HG02981 (cell line): ENCODE measurements around the gene TMPRSS2.
A peak's percentile ranks its signal among the peaks of the same experiment; 100 is the strongest.

Source experiments
- ATAC-seq: cut with Tn5 transposase; IDR thresholded peaks from one replicate; pipeline ENCODE4 v1.9.1; 2021; ENCODE audit warnings: mild to moderate bottlenecking, moderate library complexity; ENCODE audit not compliant: unreplicated experiment

Gene TMPRSS2

DNA sequence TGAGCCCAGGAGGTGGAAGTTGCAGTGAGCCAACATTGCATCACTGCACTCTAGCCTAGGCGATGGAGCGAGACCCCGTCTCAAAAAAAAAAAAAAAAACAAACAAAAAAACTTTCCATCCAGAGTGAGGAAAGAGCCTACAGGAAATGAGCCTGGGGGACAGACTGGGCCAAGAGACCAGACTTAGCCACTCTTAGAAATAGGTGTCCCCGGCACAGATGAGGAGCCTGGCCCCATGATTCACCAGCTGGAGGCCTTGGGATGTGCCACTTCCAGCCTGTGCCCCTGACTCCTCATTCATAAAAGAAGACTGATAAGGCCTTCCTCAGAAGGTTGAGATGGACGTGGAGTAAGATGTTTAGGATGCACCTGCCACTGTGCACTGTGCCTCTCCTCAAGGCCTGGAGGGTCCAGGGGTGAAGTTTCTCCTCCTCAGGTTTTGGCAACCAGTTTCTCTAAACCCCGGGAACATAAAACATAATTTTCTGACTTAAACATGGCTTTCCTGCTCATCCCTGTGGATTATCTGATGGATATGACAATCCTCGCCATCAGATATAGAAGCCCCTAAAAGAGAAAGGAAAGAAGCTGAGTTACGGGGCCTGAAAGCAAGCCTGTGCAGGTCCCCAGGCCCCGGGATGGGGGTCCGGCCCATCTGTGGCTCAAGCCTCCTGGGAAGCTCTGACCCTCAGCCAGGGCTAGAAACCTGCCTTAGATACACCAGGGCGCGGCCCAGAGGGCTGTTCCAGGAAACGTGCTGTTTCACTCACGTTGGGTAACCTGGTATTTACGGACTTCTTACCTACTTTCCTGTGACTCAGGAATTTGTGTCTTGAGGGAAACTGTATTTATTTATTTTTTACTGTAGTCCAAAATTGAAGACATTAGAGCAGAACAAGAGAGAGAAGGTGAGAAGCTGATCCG, 55.9 kb downstream of the TMPRSS2 start:
- no peak for ATAC-seq

- no peak for ATAC-seq
Observed at GRCh38 chr21:41449613-41450012, 58.3 kb downstream of the TMPRSS2 start.

DNA sequence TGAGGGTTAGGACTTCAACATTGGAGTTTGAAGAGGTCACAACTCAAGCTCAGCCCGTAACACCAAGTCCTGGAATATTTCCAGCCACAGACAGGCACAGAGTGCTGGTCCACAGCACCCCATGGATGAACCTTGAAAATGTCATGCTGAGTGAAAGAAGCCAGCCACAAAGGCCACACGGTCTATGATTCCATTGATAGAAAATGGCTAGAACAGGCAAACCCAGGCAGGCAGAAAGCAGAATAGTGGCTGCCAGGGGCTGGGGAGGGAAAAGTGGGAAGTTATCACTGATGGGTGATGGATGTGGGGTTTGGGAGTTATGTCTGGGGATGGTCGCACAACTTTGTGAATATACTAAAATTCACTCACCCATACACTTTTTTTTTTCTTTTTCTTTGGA, 60.6 kb downstream of the TMPRSS2 start:
- no peak for ATAC-seq

GRCh38 chr21:41446586-41446985, 61.4 kb downstream of the TMPRSS2 start:
- no peak for ATAC-seq

DNA sequence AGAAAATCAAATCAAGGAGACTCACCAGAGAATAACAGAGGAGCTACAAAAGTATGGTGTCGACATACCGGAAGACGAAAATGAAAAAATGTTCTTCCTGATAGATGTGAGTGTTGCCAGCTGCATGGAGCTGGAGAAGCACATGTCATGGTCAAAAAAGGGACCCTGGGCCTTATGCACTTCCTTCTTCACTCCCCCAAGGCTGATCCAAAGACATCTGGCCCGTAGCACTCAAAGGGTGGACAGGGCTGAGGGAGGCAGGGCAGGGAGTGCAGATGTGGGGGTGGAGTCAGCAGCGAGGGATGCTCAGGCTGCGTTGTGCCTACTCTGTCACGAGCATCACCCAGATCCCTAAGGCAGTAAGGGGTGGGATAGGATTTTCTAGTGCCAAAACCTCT, 62.5 kb downstream of the TMPRSS2 start:
- ATAC-seq, result no peak

- no peak for ATAC-seq
Observed at GRCh38 chr21:41444703-41445464, 63.1 kb downstream of the TMPRSS2 start.

- no peak for ATAC-seq
Observed at GRCh38 chr21:41443562-41443961, 64.4 kb downstream of the TMPRSS2 start.

- no peak for ATAC-seq
Observed at GRCh38 chr21:41442481-41443186, 65.3 kb downstream of the TMPRSS2 start.

- no peak for ATAC-seq
Observed at GRCh38 chr21:41441546-41441945, 66.4 kb downstream of the TMPRSS2 start.

- ATAC-seq, result no peak
Observed at GRCh38 chr21:41439248-41439647, 68.7 kb downstream of the TMPRSS2 start.

- ATAC-seq, result no peak
Observed at GRCh38 chr21:41438425-41439113, 69.4 kb downstream of the TMPRSS2 start.

DNA sequence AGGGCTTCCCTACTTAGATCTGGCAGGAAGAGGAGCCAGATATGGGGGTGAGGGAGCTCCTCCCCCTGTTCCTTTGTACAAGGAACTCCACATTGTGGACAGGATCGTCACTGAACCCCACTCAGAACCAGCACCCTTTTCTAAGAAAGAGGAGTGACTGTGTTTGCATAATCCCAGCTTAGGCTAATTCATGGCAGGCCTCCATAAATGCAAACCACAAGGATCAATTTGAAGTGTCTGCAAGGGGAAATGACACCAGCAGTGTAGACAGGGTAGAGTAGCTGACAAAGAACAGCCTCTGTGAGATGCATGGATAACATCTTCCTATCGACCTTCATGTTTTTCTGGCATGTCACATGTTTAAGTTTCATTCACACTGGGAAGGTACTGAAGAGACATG, 70.2 kb downstream of the TMPRSS2 start:
- no peak for ATAC-seq

DNA sequence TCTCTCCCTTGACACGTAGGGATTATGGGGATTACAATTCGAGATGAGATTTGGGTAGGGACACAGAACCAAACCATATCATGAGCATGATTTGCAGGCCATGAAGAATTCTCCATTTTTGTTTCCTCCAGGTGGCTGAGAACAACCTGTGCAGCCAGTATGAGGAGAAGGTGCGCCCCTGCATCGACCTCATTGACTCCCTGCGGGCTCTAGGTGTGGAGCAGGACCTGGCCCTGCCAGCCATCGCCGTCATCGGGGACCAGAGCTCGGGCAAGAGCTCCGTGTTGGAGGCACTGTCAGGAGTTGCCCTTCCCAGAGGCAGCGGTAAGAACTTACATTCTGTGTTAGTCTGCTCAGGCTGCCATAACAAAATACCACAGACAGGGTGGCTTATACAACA, 72.3 kb downstream of the TMPRSS2 start:
- no peak for ATAC-seq

DNA sequence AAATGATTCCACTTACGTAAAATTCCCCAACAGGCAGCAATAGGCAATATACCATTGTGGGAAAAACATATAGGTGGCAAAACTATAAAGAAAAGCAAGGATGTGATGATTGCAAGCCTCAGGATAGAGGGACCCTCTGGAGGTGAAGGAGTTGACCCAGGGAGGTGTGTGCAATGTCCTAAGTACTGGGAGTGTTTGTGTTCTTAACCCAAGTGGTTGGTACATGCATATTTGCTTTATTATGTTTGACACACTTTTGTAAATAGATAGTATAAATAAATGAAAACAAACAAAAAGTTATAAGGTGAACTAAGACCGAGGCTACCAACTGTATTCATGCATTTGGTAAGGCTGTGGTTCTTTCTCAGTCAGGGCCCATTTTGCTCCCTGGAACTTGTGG, 74.4 kb downstream of the TMPRSS2 start:
- ATAC-seq, result no peak

- ATAC-seq, result no peak
Observed at GRCh38 chr21:41432562-41433460, 75.1 kb downstream of the TMPRSS2 start.

DNA sequence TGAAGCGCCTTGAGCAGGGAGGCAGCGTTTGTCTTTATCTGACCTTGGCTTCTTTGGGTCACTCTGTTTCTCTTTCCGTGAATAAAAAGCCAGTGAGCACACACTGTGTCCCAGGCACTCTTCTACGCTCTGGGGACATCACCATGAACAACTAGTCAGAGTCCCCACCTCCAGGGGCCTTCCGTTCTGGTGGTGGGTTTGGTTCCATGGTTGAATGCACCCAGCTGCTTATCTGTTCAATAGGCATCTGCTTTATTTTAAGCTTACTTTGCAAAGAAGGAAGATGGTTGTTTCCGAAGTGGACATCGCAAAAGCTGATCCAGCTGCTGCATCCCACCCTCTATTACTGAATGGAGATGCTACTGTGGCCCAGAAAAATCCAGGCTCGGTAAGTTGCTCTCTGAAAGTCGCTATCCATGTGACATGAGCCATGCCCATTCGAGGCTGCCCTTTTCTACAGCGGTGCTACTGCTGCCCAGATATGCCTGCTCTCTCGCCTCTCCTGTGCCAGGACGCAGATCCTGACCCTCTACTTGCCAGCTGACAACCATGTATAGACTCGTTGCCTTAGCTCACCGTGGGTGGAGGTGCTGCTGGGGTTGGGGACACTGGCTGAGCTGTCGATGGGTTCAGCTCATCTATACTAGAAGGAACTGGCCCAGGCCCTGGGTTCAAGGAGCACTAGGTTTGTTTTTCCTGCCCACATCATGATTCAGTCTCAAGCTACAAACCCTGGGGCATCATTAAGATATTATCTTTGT, 76.0 kb downstream of the TMPRSS2 start:
- ATAC-seq, result peak; percentile 58

GRCh38 chr21:41429925-41430491, 78.0 kb downstream of the TMPRSS2 start:
- no peak for ATAC-seq

GRCh38 chr21:41429305-41429704, 78.7 kb downstream of the TMPRSS2 start:
- no peak for ATAC-seq

DNA sequence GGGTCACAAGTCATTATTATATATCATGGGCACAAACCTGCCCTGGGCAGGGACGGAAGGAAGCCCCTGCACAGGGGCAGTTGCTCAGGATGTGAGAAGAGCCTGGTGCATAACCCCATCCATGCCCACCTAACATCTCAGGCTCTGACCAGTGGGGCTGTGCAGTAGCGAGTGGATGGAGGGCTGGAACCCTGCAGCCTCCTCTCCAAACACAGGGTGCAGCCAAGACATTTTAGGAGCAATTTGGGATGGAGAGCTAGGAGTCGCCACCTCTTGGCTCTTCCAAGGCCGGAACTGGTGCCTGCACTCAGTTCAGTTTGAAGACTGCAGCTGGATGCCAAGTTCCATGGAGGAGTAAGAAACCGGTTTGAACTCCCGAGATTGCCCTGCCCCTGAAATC, 79.1 kb downstream of the TMPRSS2 start:
- ATAC-seq, result no peak
